IPS-20b (cell line): ENCODE data around the gene RBM17.
"Not testable (repeated sequence)": the region's sequence is repeated elsewhere in the genome, so short reads cannot be mapped to it uniquely, and the experiment has no call there.

Source experiments
- H3K27ac ChIP-seq: one replicate; pipeline ENCODE4 v1.5.1; 2013; ENCODE audit warnings: low read length
- H3K27me3 ChIP-seq: 2 replicates; pipeline ENCODE4 v1.6.1; 2013; ENCODE audit warnings: mild to moderate bottlenecking, low read length, inconsistent platforms; ENCODE audit not compliant: insufficient read depth
- H3K36me3 ChIP-seq: 2 replicates; pipeline ENCODE4 v1.6.1; 2013; ENCODE audit warnings: low read depth, mild to moderate bottlenecking, inconsistent platforms, low read length, moderate library complexity; ENCODE audit not compliant: insufficient read depth
- H3K4me1 ChIP-seq: 2 replicates; pipeline ENCODE4 v1.6.1; 2013; ENCODE audit warnings: mild to moderate bottlenecking, control low read depth, inconsistent platforms, low read length, moderate library complexity; ENCODE audit not compliant: insufficient read depth
- H3K4me3 ChIP-seq: 2 replicates; pipeline ENCODE4 v1.5.1; 2013; ENCODE audit warnings: mild to moderate bottlenecking, low read length, inconsistent platforms
- H3K9ac ChIP-seq: 2 replicates; pipeline ENCODE4 v1.6.1; 2013; ENCODE audit warnings: low read depth, mild to moderate bottlenecking, inconsistent platforms, low read length, moderate library complexity
- H3K9me3 ChIP-seq: 2 replicates; pipeline ENCODE4 v1.6.1; 2013; ENCODE audit warnings: mild to moderate bottlenecking, low read depth, low read length, inconsistent platforms; ENCODE audit not compliant: insufficient read depth

Gene RBM17, protein sequence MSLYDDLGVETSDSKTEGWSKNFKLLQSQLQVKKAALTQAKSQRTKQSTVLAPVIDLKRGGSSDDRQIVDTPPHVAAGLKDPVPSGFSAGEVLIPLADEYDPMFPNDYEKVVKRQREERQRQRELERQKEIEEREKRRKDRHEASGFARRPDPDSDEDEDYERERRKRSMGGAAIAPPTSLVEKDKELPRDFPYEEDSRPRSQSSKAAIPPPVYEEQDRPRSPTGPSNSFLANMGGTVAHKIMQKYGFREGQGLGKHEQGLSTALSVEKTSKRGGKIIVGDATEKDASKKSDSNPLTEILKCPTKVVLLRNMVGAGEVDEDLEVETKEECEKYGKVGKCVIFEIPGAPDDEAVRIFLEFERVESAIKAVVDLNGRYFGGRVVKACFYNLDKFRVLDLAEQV

GRCh38 chr10:6088721-6089333 lies at the start of gene RBM17:
TSS of gene RBM17 (plus strand) at chr10:6089034. CDS start at chr10:6097066, 8,032 bp downstream.
- Histone ChIP-seq H3K36me3 (no peaks in the 10 kb centered on the region), H3K27me3 (no peaks in the 10 kb centered on the region; the same call in 1 of the 2 replicates), H3K9ac (peak within 1 kb of the TSS; percentile 78), H3K27ac (no peak within 1 kb of the TSS), H3K4me1 (peaks cover 26% of the 10 kb centered on the region), H3K4me3 (peak within 1 kb of the TSS; percentile 86), H3K9me3 (no peaks in the 10 kb centered on the region)

- Histone ChIP-seq H3K4me1 (no peaks in the 10 kb centered on the region), H3K27me3 (no peaks in the 10 kb centered on the region), H3K4me3 (no peak overlapping the region), H3K27ac (no peak overlapping the region), H3K9ac (no peak overlapping the region), H3K36me3 (no peaks in the 10 kb centered on the region), H3K9me3 (no peaks in the 10 kb centered on the region)
These were observed 49.1 kb upstream of the RBM17 start for GRCh38 chr10:6039711-6040110.

- no peaks in the 10 kb centered on the region for H3K9me3 ChIP-seq
- H3K27ac ChIP-seq, result no peak overlapping the region
- H3K36me3 ChIP-seq, result no peaks in the 10 kb centered on the region
- no peak overlapping the region for H3K4me3 ChIP-seq
- H3K27me3 ChIP-seq, result no peaks in the 10 kb centered on the region
- no peaks in the 10 kb centered on the region for H3K4me1 ChIP-seq
- H3K9ac ChIP-seq, result no peak overlapping the region
These were observed 48.6 kb upstream of the RBM17 start for GRCh38 chr10:6040205-6040604.

DNA sequence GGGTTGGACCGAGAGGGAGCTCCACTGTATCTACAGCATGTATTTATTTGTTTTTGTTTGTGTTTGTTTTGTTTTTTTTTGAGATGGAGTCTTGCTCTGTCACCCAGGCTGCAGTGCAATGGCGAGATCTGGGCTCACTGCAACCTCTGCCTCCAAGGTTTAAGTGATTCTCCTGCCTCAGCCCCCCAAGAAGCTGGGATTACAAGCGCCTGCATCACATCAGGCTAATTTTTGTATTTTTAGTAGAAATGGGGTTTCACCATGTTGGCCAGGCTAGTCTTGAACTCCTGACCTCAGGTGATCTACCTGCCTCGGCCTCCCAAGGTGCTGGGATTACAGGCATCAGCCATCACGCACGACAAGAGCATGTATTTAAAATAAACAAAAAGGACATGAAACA lies 45.5 kb upstream of the RBM17 start:
- H3K4me1 ChIP-seq, result not testable (repeated sequence)

GRCh38 chr10:6044060-6044459 lies 44.8 kb upstream of the RBM17 start:
- no peak overlapping the region for H3K27ac ChIP-seq
- H3K27me3 ChIP-seq, result no peaks in the 10 kb centered on the region; the same call in 1 of the 2 replicates
- H3K4me1 ChIP-seq, result no peaks in the 10 kb centered on the region
- no peak overlapping the region for H3K9ac ChIP-seq
- H3K36me3 ChIP-seq, result no peaks in the 10 kb centered on the region
- no peaks in the 10 kb centered on the region for H3K9me3 ChIP-seq
- no peak overlapping the region for H3K4me3 ChIP-seq

More for the DNA sequence above, 45.5 kb upstream of the RBM17 start:
- H3K27me3 ChIP-seq, H3K9ac ChIP-seq, H3K36me3 ChIP-seq, H3K4me3 ChIP-seq, H3K27ac ChIP-seq, H3K9me3 ChIP-seq: not testable (repeated sequence)

- Histone ChIP-seq H3K4me1 (no peaks in the 10 kb centered on the region), H3K27ac (no peak overlapping the region), H3K9me3 (no peaks in the 10 kb centered on the region), H3K36me3 (no peaks in the 10 kb centered on the region), H3K4me3 (no peak overlapping the region), H3K9ac (no peak overlapping the region), H3K27me3 (no peaks in the 10 kb centered on the region; the same call in 1 of the 2 replicates)
These were observed 44.0 kb upstream of the RBM17 start for GRCh38 chr10:6044751-6045313.

GRCh38 chr10:6045314-6045848 lies 43.5 kb upstream of the RBM17 start:
- H3K4me3 ChIP-seq, result no peak overlapping the region
- no peaks in the 10 kb centered on the region for H3K36me3 ChIP-seq
- H3K9ac ChIP-seq, result no peak overlapping the region
- no peaks in the 10 kb centered on the region for H3K4me1 ChIP-seq
- H3K27me3 ChIP-seq, result no peaks in the 10 kb centered on the region; the same call in 1 of the 2 replicates
- no peak overlapping the region for H3K27ac ChIP-seq
- no peaks in the 10 kb centered on the region for H3K9me3 ChIP-seq

DNA sequence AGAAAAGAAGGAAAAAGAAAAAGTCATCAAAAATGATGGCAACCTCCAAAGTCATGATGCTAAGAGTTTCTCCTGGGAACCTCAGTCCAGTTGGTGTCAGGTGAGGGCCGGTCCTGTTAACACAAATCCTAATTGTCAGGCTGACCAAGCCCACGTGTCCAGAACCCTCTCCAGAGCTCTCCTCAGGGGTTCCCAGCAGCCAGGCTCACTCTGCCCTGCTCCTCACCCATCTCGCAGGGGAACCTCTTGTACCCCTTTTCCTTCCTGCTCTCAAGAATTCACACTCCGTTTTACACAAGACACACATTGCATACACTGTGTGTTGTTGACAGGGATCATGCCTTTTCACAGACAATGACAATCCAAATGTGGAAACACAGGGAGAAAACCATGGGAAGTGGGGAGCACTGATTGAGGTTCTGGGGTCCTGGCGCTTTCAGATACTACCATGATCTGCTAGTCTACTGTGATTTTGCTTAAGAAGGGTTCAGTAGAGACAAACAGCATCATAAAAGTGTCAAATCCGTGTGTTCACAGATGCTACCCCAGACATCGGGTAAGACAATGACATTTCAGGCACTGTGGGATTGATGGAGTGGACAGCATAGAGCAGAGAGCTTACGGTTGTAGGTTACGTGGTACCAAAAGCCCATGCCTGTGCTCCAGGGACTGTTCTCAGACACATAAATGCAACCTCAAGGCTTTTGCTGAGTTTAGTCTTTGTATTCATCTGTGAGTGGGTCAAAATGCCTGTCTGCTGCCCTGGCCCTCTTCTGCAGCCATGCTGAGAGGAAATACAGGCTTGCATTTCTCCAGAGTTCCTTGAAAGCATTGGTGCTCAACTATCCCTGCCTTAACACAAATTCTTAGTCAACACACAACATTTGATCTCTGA lies 42.7 kb upstream of the RBM17 start:
- Histone ChIP-seq H3K4me3 (no peak overlapping the region), H3K27ac (no peak overlapping the region), H3K9me3 (no peaks in the 10 kb centered on the region), H3K27me3 (no peaks in the 10 kb centered on the region; the same call in 1 of the 2 replicates), H3K4me1 (no peaks in the 10 kb centered on the region), H3K36me3 (no peaks in the 10 kb centered on the region), H3K9ac (no peak overlapping the region)

GRCh38 chr10:6046773-6047611 lies 41.8 kb upstream of the RBM17 start:
- H3K4me1 ChIP-seq, result no peaks in the 10 kb centered on the region

DNA sequence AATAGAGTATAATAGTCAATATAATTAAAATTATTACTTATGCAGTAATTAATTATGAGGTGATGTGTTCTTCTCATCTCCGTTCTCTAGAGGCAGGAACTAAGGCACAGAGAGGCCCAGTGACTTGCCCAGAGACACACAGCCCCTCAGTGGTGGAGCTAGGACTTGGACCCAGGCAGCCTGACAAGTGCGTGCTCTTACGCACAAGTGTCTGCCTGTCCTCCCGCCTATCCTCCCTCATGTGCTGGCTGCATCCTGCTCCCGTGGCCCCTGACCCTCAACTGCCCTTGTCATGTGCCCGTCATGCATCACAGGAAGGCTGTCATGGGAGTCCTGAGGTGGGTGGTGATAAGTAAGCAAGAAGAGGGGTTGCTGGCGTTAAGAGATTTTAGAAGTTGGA lies 41.0 kb upstream of the RBM17 start:
- Histone ChIP-seq H3K27me3 (no peaks in the 10 kb centered on the region; the same call in 1 of the 2 replicates), H3K4me1 (no peaks in the 10 kb centered on the region), H3K9ac (no peak overlapping the region)

More at GRCh38 chr10:6046773-6047611, 41.8 kb upstream of the RBM17 start:
- Histone ChIP-seq H3K9me3 (no peaks in the 10 kb centered on the region), H3K4me3 (no peak overlapping the region), H3K27ac (no peak overlapping the region), H3K9ac (no peak overlapping the region), H3K36me3 (no peaks in the 10 kb centered on the region), H3K27me3 (no peaks in the 10 kb centered on the region; the same call in 1 of the 2 replicates)

More for the DNA sequence above, 41.0 kb upstream of the RBM17 start:
- H3K36me3 ChIP-seq, result no peaks in the 10 kb centered on the region
- H3K27ac ChIP-seq, result no peak overlapping the region
- no peaks in the 10 kb centered on the region for H3K9me3 ChIP-seq
- H3K4me3 ChIP-seq, result no peak overlapping the region
